GM12878 (cell line): ENCODE data around the gene PITPNC1. TPM values are rescaled to one million over a fixed set of nuclear protein-coding genes. Genes with fewer than 3 reads are reported as not detected.
A peak's percentile ranks its signal among the peaks of the same experiment; 100 is the strongest.

ENCODE experiments used
- ATAC-seq: fragments of 200-7000 bp; cut with Tn5 transposase; 3 replicates; pipeline ENCODE4 v1.9.1; 2020; ENCODE audit warnings: mild to moderate bottlenecking, moderate library complexity
- BruUV-seq: library from RNA; stranded (reverse); fragments of 400-500 nt; replicated peaks from 2 replicates; lab custom pipeline; 2021; lab: Mats Ljungman, UMichigan
- CTCF ChIA-PET: fragments of 300-600 bp; sonication (Branson Sonifier 250); formaldehyde crosslinking; extraction: SDS; loops from one replicate; lab custom pipeline; 2021; ENCODE audit warnings: inconsistent platforms; lab: Yijun Ruan, JAX
- POLR2A ChIA-PET: fragments of 350-600 bp; formaldehyde crosslinking; extraction: SDS; loops from one replicate; lab custom pipeline; 2021; ENCODE audit warnings: inconsistent platforms; lab: Charles Lee
- RAD21 ChIA-PET: fragments of 300-600 bp; sonication (Branson Sonifier 250); formaldehyde crosslinking; loops from one replicate; lab custom pipeline; 2023; ENCODE audit warnings: antibody characterized with exemption; ENCODE audit not compliant: unreplicated experiment; lab: Charles Lee
- SMC1A ChIA-PET: fragments of 300-600 bp; sonication (Branson Sonifier 250); formaldehyde crosslinking; loops from one replicate; lab custom pipeline; 2023; ENCODE audit not compliant: unreplicated experiment, uncharacterized antibody; lab: Charles Lee
- DNase-seq: peaks from one replicate; pipeline ENCODE4 v3.0.0-alpha.2; 2011; ENCODE audit warnings: low read depth, low spot score
- FAIRE-seq: peaks from 3 replicates; lab custom pipeline; 2011; peaks lifted over from hg19 to GRCh38; lab: Jason Lieb, UNC
- H2AFZ ChIP-seq: 2 replicates; pipeline ENCODE4 v1.6.0; 2011; ENCODE audit warnings: low read depth, low read length, control low read depth; ENCODE audit not compliant: control insufficient read depth
- H3K27ac ChIP-seq: 2 replicates; pipeline ENCODE4 v1.5.1; 2011; ENCODE audit warnings: control low read depth; ENCODE audit not compliant: control insufficient read depth, insufficient read depth
- H3K27me3 ChIP-seq, 2 experiments: replicated peaks in 1 of 2; 2 replicates each; pipeline versions ENCODE4 v1.6.0 to v1.6.1; 2011; ENCODE audit warnings: low read length in 1 of 2; ENCODE audit not compliant: control insufficient read depth in 2 of 2, insufficient read depth in 2 of 2
- H3K36me3 ChIP-seq, 2 experiments: 2 replicates each; pipeline ENCODE4 v1.5.1; 2011; ENCODE audit warnings: low read length in 1 of 2; ENCODE audit not compliant: control insufficient read depth in 2 of 2, insufficient read depth in 2 of 2
- H3K4me1 ChIP-seq: 2 replicates; pipeline ENCODE4 v1.6.1; 2011; ENCODE audit warnings: mild to moderate bottlenecking, low read length, moderate library complexity, mixed read lengths; ENCODE audit not compliant: control insufficient read depth, insufficient read depth
- H3K4me2 ChIP-seq: 2 replicates; pipeline ENCODE4 v1.6.0; 2011; ENCODE audit warnings: control low read depth; ENCODE audit not compliant: control insufficient read depth, insufficient read depth
- H3K4me3 ChIP-seq: fragments of 200-600 bp; sonication (generic); 2 replicates; pipeline ENCODE4 v1.5.1; 2016
- H3K79me2 ChIP-seq: 2 replicates; pipeline ENCODE4 v1.6.0; 2011; ENCODE audit warnings: low read length; ENCODE audit not compliant: control insufficient read depth, insufficient read depth
- H3K9ac ChIP-seq: 2 replicates; pipeline ENCODE4 v1.8.0; 2011; ENCODE audit warnings: low read length, control low read depth, mixed read lengths; ENCODE audit not compliant: control insufficient read depth, insufficient read depth
- H3K9me3 ChIP-seq: replicated peaks from 3 replicates; pipeline ENCODE4 v1.5.1; 2011; ENCODE audit warnings: mild to moderate bottlenecking, low read length; ENCODE audit not compliant: control insufficient read depth, insufficient read depth
- H4K20me1 ChIP-seq: 2 replicates; pipeline ENCODE4 v1.6.0; 2011; ENCODE audit not compliant: control insufficient read depth, insufficient read depth
- EED ChIP-seq: sonication (generic); IDR thresholded peaks from 2 replicates; pipeline ENCODE4 v1.6.1; 2016; ENCODE audit warnings: antibody characterized with exemption, low read depth
- KLF5 ChIP-seq: fragments of 450-650 bp; IDR thresholded peaks from 2 replicates; pipeline ENCODE4 v1.6.1; 2014; ENCODE audit warnings: mild to moderate bottlenecking; ENCODE audit not compliant: partially characterized antibody
- PKNOX1 ChIP-seq: fragments of 450-650 bp; IDR thresholded peaks from 2 replicates; pipeline ENCODE4 v1.6.1; 2016; ENCODE audit warnings: mild to moderate bottlenecking
- SP1 ChIP-seq: IDR thresholded peaks from one replicate; pipeline ENCODE4 v1.6.1; 2011; ENCODE audit warnings: low read depth, low read length
- TAF1 ChIP-seq: IDR thresholded peaks from 2 replicates; pipeline ENCODE4 v1.6.1; 2011; ENCODE audit warnings: mild to moderate bottlenecking, low read depth, low read length, borderline replicate concordance
- WGBS: methylation state at CpG from one replicate; pipeline ENCODE4 v1.1.6; 2016; ENCODE audit warnings: low lambda C conversion rate; ENCODE audit not compliant: insufficient replicate concordance, insufficient coverage; ENCODE audit errors: missing lambda C conversion rate; 5-methylcytosine and 5-hydroxymethylcytosine counted together
- in situ Hi-C: fragments of 300-500 bp; cut with MboI; formaldehyde crosslinking; loops from 9 replicates; pipeline ENCODE4 v1.14.3; 2018; ENCODE audit warnings: mixed read lengths
- intact Hi-C: fragments of 100-400 bp; cut with micrococcal nuclease; formaldehyde crosslinking; loops from one replicate; pipeline ENCODE4 v1.14.2; 2022; ENCODE audit not compliant: unreplicated experiment
- polyA plus RNA-seq, 11 experiments: library from polyadenylated mRNA; depleted of rRNA in 4 of 11; unstranded in 6 of 11; stranded (reverse) in 5 of 11; fragments of >200 nt; fragmentation: Nextera tagmentation in 4 of 11; fragmentation: Illumina TruSeq in 1 of 11; extraction: Ambion mirVana in 4 of 11; extraction: Trizol in 1 of 11; gene quantifications; 1 replicate in 1 of 11; 2 replicates in 10 of 11; pipeline versions ENCODE4 v1.2.1 to v1.2.3, GENCODE V29; 2011 to 2016; ENCODE audit warnings: inconsistent platforms in 2 of 11, missing spikeins in 2 of 11, low read depth in 1 of 11
- total RNA-seq, 4 experiments: library from RNA; depleted of rRNA in 3 of 4; stranded (reverse); fragments of >200 nt in 3 of 4; fragmentation: Illumina TruSeq in 1 of 4; extraction: Trizol in 1 of 4; gene quantifications; 2 replicates each; pipeline versions ENCODE4 v1.2.1 to v1.2.3, GENCODE V29; 2013 to 2021

PITPNC1 gene
- total and polyA plus RNA-seq, 10 of the 15 experiments (the other 5 are each of a cell fraction or from before 2014, with no cell fraction given), result 12.2 to 62.4 (median 47.3) TPM

- ChIA-PET SMC1A (interaction anchor here (1.2 to 2.0 kb wide), 3 partner anchors 11 to 107 kb away, joined by 3 to 8 read pairs (median 5); no protein-coding TSS in a partner anchor), CTCF (interaction anchor here (0.6 to 1.0 kb wide), 2 partner anchors 21 to 301 kb away, joined by 3 read pairs; no protein-coding TSS in a partner anchor), POLR2A (interaction anchor here (0.7 to 1.5 kb wide), 2 partner anchors 9 to 29 kb away, joined by 3 read pairs; no protein-coding TSS in a partner anchor), RAD21 (interaction anchor here (1.8 kb wide), 1 partner anchor 11 kb away, joined by 4 read pairs; no protein-coding TSS in a partner anchor)
- no peak overlapping the region for H3K9ac ChIP-seq
- H3K36me3 ChIP-seq, result peaks cover 2 to 5% of the 10 kb centered on the region in 2 experiments
- no peak overlapping the region for H3K27ac ChIP-seq
- no peak for TF ChIP-seq TAF1
- no peak for TF ChIP-seq KLF5
- TF ChIP-seq EED, result 0 out of 2 replicates have a peak, but pooled peaks have one; percentile 20
- no peak for TF ChIP-seq SP1
- no peak for TF ChIP-seq PKNOX1
- 0 out of 2 replicates have a peak overlapping the region, but pooled peaks have one; percentile 12 for H3K4me2 ChIP-seq
- no peaks in the 10 kb centered on the region for H3K79me2 ChIP-seq
- no peak overlapping the region for H2AFZ ChIP-seq
- WGBS, result 59% methylated on average over 4 of the region's 4 CpGs
- in situ Hi-C loops, result no loop called here
- H3K9me3 ChIP-seq, result no peaks in the 10 kb centered on the region
- ATAC-seq (no peak), FAIRE-seq (no peak), DNase-seq (no peak)
- BruUV-seq, result no TSS peak
- H4K20me1 ChIP-seq, result no peaks in the 10 kb centered on the region
- intact Hi-C loops, result no loop called here
- peaks cover 31% of the 10 kb centered on the region for H3K4me1 ChIP-seq
- no peaks in the 10 kb centered on the region for H3K27me3 ChIP-seq
- no peak overlapping the region for H3K4me3 ChIP-seq
Measured at GRCh38 chr17:67676305-67676704, 299.2 kb downstream of the PITPNC1 start.
